ENCODE measurements around the gene TET3. TPM values are rescaled to one million over a fixed set of nuclear protein-coding genes. Genes with fewer than 3 reads are reported as not detected.

Gene TET3
- polyA plus RNA-seq, 2 of the 4 experiments (the other 2 are of a cell fraction): 4.6 to 6.1 TPM

DNA sequence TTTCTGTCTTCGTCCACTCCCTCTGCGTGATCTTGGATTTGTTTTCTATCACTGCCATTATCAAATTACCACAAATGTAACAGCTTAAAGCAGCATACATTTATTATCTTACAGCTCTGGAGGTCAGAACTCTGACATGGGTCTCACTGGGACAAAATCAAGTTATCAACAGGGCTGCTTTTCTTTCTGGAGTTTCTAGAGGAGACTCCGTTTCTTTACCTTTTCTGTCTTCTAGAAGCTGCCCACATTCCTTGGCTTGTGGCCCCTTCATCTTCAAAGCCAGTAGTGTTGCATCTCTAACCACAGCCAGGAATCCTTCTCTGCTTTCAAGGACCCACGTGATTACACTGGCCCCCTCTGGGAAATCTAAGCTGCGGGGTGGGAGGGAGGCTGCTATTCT lies 21.9 kb upstream of the TET3 start (continued):
- TF ChIP-seq REST (IDR thresholded peaks at IDR 0.05) (no peak), KDM1A (IDR thresholded peaks at IDR 0.05; ENCODE audit: low read depth) (no peak), NPAS2 (CRISPR knock-in tag; IDR thresholded peaks at IDR 0.05; ENCODE audit: borderline replicate concordance) (no peak)

DNA sequence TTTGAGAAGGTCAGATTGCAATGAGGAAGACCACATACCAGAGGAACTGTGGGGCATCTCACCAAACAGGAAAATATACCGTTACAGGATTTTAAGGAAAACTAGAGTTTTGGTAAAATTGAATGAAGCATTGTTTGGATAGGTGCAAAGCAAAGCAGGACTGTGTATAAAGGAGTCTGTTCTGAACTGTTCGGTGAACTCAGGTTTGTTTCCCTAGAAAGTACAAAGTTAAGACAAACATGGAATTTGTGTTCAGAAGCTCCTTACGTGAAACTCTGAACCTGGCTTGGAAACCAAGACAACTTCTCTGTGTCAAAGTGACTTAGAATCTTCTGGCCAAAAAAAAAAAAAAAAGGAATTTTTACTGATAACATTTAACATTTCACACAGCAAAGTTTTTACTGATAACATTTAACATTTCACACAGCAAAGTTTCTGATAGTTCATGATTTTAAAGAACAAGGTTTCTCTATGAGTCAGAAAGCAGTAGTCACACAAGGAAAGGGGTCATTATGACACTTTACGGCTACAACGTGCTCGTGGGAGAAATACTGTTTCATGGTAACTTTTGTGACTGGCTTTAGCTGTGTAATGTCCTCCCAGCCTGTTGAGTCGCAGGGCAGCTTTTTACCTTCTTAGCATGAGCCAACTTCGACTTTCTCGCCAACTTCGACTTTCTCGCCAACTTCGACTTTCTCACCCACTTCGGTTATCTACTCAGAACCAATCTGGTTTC lies 21.2 kb upstream of the TET3 start:
- Histone ChIP-seq H3K4me3 (no peak overlapping the region), H3K4me2 (no peak overlapping the region), H3K4me1 (no peaks in the 10 kb centered on the region), H3K9me3 (no peaks in the 10 kb centered on the region), H3K27ac (no peak overlapping the region)
- ChIA-PET POLR2A (no interaction called here), CTCF (interaction anchor here (1.2 to 1.5 kb wide), 2 partner anchors 9 to 25 kb away, joined by 3 to 4 read pairs; no protein-coding TSS in a partner anchor)
- no peak for ATAC-seq
- TF ChIP-seq BCL3 (IDR thresholded peaks at IDR 0.05): no peak
- no peak for FAIRE-seq
- DNase-seq (ENCODE audit: low read depth in 1 of 2, low spot score in 1 of 2): no peak
- WGBS (ENCODE audit: missing lambda C conversion rate): 87% methylated on average over 13 of the region's 13 CpGs

DNA sequence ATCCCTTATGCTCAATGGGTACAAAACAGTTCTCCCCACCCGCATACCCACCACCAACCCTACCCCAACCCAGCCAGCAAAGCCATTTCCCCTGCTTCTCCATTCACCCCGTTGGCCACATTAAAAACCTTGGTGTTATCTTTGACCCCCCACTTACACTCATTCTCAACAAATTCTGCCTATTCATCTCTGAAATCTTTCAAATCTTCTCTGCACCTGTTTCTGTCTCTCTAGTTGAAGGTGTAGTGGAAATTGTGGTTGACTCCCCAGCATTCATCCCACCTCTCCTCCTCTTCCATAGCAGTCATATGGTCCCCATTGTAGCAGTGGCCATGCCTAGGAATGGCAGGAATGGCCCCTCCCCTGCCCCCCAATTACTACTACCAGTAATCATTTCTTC lies 20.5 kb upstream of the TET3 start:
- Histone ChIP-seq H3K4me2 (no peak overlapping the region), H3K9me3 (no peaks in the 10 kb centered on the region), H3K4me1 (no peaks in the 10 kb centered on the region), H3K4me3 (no peak overlapping the region), H3K27ac (no peak overlapping the region)
- ChIA-PET POLR2A (no interaction called here), CTCF (interaction anchor here (1.2 to 1.5 kb wide), 3 partner anchors 8 to 26 kb away, joined by 3 to 5 read pairs (median 4); no protein-coding TSS in a partner anchor)
- ATAC-seq (no peak), FAIRE-seq (no peak), DNase-seq (ENCODE audit: low read depth in 1 of 2, low spot score in 1 of 2) (no peak)
- no peak for TF ChIP-seq NPAS2 (CRISPR knock-in tag; IDR thresholded peaks at IDR 0.05; ENCODE audit: borderline replicate concordance)
- TF ChIP-seq CTCF (IDR thresholded peaks at IDR 0.05): no peak
- no peak for TF ChIP-seq PHF8 (IDR thresholded peaks at IDR 0.05; ENCODE audit: borderline replicate concordance, low read depth)
- TF ChIP-seq ZNF302 (CRISPR knock-in tag; IDR thresholded peaks at IDR 0.05): no peak
- WGBS (ENCODE audit: missing lambda C conversion rate): 59% methylated on average over 2 of the region's 2 CpGs

DNA sequence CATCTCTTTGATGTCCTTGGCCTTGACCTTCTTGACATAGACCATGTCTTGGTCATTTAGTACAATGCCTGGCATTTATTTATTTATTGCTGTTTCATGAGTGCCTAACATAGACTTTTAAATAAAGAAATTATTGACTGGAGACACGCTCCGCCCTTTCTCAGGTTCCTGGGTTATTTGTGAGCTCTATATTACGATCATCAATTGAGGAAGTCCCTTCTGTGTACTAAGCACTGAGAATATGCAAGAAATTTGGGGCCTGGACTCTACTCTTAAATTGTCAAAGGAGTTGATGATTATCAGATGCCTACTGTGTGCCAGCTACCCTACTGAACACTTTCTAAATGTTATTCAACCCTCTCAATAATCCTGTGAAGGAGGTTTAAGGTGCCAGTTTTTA lies 19.7 kb upstream of the TET3 start:
- CTCF ChIA-PET: interaction anchor here (1.2 to 2.0 kb wide), 4 partner anchors 11 to 15 kb away, joined by 3 to 11 read pairs (median 4); no protein-coding TSS in a partner anchor
- Histone ChIP-seq H3K4me1 (no peaks in the 10 kb centered on the region), H3K4me2 (no peak overlapping the region), H3K4me3 (no peak overlapping the region), H3K27ac (no peak overlapping the region), H3K9me3 (no peaks in the 10 kb centered on the region)
- TF ChIP-seq PBX3 (IDR thresholded peaks at IDR 0.05) (no peak), E2F6 (IDR thresholded peaks at IDR 0.05; ENCODE audit: borderline replicate concordance, low read depth) (no peak), HEYL (CRISPR knock-in tag; IDR thresholded peaks at IDR 0.05) (no peak), CEBPB (IDR thresholded peaks at IDR 0.05) (no peak), SMC3 (IDR thresholded peaks at IDR 0.05) (no peak), NFE2L2 (conservative IDR thresholded peaks at IDR 0.05; ENCODE audit: low read length) (no peak), ESRRA (IDR thresholded peaks at IDR 0.05; ENCODE audit: borderline replicate concordance, low read length) (no peak)
- FAIRE-seq: no peak
- 94% methylated on average over 3 of the region's 3 CpGs for WGBS (ENCODE audit: missing lambda C conversion rate)
- no peak for DNase-seq (ENCODE audit: low read depth in 1 of 2, low spot score in 1 of 2)
- POLR2A ChIA-PET: no interaction called here
- ATAC-seq: no peak
